Hematopoietic multipotent progenitor cell treated with erythropoietin and hydrocortisone succinate and interleukin-3 and kit ligand, for 6 days (in vitro differentiated cells): ENCODE measurements around the gene TGFBR2.
"Not testable (repeated sequence)": the region's sequence is repeated elsewhere in the genome, so short reads cannot be mapped to it uniquely, and the experiment has no call there.

Experiments used
- DNase-seq: peaks from one replicate; pipeline ENCODE4 v3.0.0-alpha.2; 2015

The TGFBR2 gene

GRCh38 chr3:30620402-30621360 is 14.3 kb downstream of the TGFBR2 start:
- DNase-seq, result no peak

- DNase-seq, result peak; percentile 85
Observed at GRCh38 chr3:30621576-30621975, 15.2 kb downstream of the TGFBR2 start.

GRCh38 chr3:30622047-30622545 is 15.7 kb downstream of the TGFBR2 start:
- DNase-seq, result no peak

GRCh38 chr3:30622790-30623189 is 16.4 kb downstream of the TGFBR2 start:
- DNase-seq, result no peak

GRCh38 chr3:30623351-30623750 is 16.9 kb downstream of the TGFBR2 start:
- peak; percentile 59 for DNase-seq

GRCh38 chr3:30624480-30624879 is 18.1 kb downstream of the TGFBR2 start:
- not testable (repeated sequence) for DNase-seq

GRCh38 chr3:30625541-30626438 is 19.4 kb downstream of the TGFBR2 start:
- DNase-seq, result no peak

- peak; percentile 37 for DNase-seq
Observed at GRCh38 chr3:30626443-30627180, 20.2 kb downstream of the TGFBR2 start.

GRCh38 chr3:30628205-30628900 is 22.0 kb downstream of the TGFBR2 start:
- no peak for DNase-seq

GRCh38 chr3:30628901-30629590 is 22.6 kb downstream of the TGFBR2 start:
- peak; percentile 82 for DNase-seq

GRCh38 chr3:30629746-30630145 is 23.3 kb downstream of the TGFBR2 start:
- no peak for DNase-seq

- DNase-seq, result no peak
Observed at GRCh38 chr3:30630238-30631030, 24.0 kb downstream of the TGFBR2 start.

GRCh38 chr3:30631243-30631904 is 25.0 kb downstream of the TGFBR2 start:
- peak; percentile 39 for DNase-seq

- DNase-seq, result no peak
Observed at GRCh38 chr3:30632065-30632464, 25.7 kb downstream of the TGFBR2 start.

- no peak for DNase-seq
Observed at GRCh38 chr3:30632521-30632920, 26.1 kb downstream of the TGFBR2 start.

- no peak for DNase-seq
Observed at GRCh38 chr3:30633718-30634117, 27.3 kb downstream of the TGFBR2 start.

- DNase-seq, result no peak
Observed at GRCh38 chr3:30634761-30635735, 28.6 kb downstream of the TGFBR2 start.
